ENCODE data around the gene SEPTIN2.
"Not testable (repeated sequence)": the region's sequence is repeated elsewhere in the genome, so short reads cannot be mapped to it uniquely, and the experiment has no call there.

The SEPTIN2 gene

DNA sequence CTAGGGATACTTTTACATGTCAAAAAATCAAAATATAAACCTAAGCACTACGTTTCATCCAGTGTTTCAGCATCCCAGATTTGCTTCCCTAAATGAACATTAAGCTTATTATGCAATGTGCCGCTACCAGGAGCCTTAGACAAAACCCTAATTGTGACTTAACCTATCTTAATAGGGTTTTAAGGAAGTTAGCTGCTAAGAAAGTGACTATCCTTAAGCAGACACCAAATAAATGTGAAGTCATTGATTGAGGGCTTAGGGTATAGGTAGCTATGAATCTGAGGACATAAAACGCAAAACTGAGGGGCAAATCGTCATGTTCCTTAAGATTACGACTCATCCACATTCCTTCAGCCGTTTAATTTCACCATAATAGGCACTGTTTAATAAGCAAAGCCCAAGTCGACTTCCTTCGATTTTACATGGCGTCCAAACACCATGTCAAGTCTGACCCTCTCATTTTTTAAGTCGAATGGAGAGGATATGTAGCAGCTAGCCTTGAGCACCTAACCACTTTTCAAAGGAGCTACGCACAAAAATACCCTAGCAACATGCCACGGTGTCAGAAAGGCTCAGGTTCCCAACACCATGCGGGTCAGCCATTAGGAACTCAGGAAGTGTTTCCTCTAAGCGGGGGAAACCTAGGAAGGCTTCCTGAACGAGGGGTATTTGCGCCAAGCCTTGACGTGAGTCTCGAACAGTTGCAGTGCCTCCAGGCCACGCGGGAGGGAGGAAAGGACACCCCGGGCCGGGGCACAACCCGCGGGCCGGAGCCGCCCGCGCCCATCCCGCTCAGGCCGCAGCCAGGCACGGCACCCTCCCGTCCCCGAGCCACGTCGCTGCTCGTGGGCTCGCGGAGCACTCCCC, 1.3 kb upstream of the SEPTIN2 start:
- no peak for DNase-seq (ENCODE audit: low read depth)

- DNase-seq (ENCODE audit: low read depth), result peak; percentile 92
Observed at GRCh38 chr2:241315093-241315878, 439 bp upstream of the SEPTIN2 start, which contains the start of gene HDLBP. HDLBP (minus strand) TSS chr2:241315672; CDS start chr2:241266869, 48,803 bp downstream.

GRCh38 chr2:241316825-241317224, 1.1 kb downstream of the SEPTIN2 start:
- no peak for DNase-seq (ENCODE audit: low read depth)

- DNase-seq (ENCODE audit: low read depth), result no peak
Observed at GRCh38 chr2:241317391-241317790, 1.7 kb downstream of the SEPTIN2 start.

DNA sequence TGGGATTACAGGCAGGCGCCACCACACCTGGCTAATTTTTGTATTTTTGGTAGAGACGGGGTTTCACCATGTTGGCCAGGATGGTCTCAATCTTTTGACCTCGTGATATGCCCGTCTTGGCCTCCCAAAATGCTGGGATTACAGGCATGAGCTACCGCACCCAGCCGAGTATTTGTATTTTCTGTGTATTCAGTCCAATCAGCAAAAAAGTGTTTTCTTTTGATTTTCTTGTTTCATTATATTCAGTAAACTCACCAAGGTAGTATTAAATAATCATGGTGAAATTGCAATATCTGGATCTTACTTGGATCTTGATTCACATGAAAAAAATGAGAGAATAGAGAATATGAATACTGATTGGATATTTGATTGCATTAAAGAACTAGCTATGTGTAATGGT, 3.1 kb downstream of the SEPTIN2 start:
- DNase-seq (ENCODE audit: low read depth), result not testable (repeated sequence)

GRCh38 chr2:241320394-241320793, 4.7 kb downstream of the SEPTIN2 start:
- DNase-seq (ENCODE audit: low read depth), result no peak

- no peak for DNase-seq (ENCODE audit: low read depth)
Observed at GRCh38 chr2:241321033-241321432, 5.3 kb downstream of the SEPTIN2 start.

DNA sequence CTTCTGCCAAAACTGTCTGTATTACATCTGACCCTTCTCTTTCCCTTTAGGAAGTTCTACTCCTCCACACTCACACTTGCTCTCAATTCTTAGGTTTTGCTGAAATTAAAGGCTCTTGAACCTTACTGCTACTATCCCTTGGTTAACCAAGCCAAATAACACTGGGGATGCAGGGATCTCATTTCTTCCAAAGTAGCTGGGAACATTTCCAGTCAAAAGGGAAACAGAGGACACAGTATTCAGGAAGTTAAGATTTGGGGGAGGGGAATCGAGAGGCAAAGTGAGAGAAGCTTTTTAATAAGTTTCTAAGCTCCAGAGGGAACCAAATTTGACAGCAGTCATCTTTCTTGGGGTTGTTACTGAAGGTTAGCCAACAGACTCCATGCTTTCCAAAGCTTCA, 6.2 kb downstream of the SEPTIN2 start:
- DNase-seq (ENCODE audit: low read depth), result no peak

DNA sequence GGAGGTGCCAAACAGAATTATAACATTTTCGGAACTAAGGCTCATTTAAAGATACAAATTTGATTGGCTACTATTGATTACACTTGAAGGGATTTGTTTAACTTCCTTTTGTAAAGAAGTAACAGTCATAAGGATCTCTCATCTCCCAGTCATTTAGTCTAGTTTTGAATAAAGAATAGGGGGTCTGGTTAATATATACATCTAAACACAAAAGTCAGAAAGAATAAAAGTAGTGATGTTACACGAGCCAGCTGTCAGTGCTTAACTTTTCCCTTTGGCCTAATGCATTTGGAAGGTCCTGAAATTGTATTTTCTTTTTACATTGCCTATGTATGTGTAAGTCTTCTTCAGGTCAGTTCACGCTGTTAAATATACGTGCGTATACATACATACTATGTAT, 8.1 kb downstream of the SEPTIN2 start:
- no peak for DNase-seq (ENCODE audit: low read depth)

DNA sequence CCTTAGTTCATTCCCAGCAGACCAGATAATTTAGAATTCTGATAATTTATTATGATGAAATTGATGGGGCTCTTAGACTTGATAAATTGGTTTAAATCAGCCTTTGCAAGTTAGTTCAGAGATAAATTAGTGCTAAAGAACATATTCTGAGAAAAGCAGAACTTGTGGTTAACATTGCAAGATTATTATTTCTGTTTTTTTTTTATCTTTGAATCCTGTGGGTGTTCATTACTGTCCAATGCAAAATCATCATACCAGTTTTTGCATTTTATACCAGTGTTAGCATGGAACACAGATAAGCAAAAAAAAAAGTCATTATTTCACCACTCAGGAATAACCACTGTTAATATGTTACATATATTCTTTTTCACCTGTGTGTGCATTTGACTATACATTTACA, 9.1 kb downstream of the SEPTIN2 start:
- DNase-seq (ENCODE audit: low read depth), result no peak

DNA sequence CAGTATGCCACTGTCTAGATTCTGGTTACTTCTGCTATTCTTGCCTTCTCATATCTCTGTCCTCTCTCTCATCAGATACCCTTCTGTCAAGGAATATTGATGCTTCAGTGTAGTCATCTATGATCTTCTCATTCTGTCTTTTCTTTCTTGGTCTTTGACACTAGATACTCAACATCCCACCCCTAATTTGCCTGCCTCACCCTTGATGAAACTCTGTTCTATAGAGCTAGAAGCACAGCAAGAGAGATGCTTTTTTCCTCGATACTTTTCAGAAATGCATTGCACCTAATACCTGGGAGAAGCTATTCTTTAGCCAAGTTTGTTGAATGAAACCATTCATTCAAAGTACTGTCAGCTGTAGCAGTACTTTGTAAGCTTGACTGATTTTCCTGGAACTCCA, 9.5 kb downstream of the SEPTIN2 start:
- no peak for DNase-seq (ENCODE audit: low read depth)

DNA sequence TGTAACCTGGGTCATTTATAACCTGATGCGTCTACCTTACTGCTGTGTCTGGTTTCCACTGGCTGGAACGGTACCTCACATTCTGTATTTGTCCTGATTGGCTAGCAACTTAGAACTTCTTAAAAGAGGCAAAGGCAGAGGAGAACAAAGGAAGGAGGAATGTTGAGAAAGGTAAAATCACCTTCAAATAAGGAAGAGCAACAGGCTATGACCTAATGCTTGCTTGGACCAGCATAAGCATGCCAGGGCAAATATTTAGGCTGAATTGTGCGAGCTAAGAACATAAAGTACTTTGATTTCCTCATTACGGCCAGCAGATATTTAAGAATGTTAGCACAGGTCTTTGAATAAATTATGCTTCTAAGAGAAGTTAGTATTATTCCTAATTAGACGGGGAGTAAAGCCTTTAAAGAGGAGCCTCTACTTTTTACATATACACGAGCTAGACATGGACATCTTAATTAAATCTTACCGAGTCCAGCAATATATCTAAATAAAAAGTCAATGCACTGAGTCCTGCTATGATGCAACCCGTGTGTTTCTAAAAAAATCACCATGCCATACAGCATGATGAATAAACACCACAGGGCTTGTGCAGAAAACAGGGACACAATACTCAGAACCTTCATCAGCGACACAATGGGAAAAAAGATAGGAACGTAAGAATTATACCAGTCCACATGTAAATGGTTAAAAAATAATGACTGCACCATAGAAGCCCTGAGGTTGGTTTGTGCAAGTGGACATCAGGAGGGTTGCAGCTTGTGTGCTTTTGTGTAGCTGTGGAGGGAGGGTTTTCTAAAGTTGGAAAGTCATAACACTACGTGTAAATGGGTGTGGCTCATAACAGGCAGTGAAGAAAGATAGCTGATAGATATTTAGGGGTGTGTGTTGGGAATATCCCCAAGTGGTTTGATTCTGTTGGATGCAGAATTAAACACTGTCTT, 14.2 kb downstream of the SEPTIN2 start:
- DNase-seq (ENCODE audit: low read depth), result no peak

DNA sequence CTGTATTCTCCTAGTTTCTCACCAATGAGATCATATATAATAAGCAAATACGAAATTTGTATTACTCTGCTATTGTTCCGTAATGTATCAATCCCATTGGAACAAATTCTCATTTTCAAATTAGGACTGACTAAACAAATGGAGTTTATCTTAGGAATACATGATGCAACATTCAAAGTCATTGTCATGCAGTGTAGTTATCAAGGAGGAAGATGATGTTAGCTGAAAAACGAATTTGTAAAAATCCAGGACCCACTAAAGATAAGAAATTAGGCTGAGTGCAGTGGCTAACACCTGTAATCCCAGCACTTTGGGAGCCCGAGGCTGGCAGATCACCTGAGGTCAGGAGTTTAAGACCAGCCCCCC, 14.9 kb downstream of the SEPTIN2 start:
- no peak for DNase-seq (ENCODE audit: low read depth)

DNA sequence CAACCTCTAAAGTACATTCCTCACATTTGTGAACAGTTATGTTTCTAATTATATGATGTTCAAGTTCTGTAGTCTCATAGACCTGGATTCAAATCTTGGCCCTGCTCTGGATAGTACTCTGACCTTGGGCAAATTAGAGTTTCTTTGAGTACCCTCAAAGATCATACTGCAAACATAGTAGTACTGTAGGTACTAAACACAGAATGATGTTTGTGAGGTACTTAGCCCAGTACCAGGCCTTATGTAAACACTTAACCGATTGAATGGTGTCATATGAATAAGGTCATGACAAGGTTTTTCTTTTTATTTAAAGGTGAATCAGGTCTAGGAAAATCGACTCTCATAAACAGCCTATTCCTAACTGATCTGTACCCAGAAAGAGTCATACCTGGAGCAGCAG, 19.1 kb downstream of the SEPTIN2 start:
- no peak for DNase-seq (ENCODE audit: low read depth)

- no peak for DNase-seq (ENCODE audit: low read depth)
Observed at GRCh38 chr2:241339839-241340630, 24.3 kb downstream of the SEPTIN2 start.

DNA sequence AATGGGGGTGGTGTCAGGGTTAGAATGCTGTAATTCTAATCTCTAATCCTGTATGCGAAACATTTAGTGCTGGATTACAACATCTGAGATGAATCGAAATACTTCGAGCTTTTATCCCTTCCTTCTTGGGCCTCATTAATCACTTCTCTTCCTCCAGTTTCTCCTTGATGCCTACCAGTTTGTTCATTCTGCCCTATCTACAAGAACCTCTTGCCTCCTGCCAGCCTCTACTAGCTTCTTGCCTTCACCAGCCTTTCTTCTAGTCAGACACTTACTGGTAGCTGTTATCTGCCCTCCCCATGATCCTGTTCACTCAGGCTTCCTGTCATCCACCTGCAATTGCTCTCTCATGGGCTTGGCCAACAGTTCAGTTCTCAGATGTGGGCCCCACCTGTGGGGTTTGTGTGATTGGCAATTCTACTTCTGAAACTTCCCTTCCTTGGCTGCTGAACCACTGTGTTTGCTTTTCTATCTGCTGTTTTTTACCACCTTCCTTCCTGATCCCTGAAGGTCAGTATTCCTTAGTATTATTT, 25.0 kb downstream of the SEPTIN2 start:
- DNase-seq (ENCODE audit: low read depth), result no peak

- DNase-seq (ENCODE audit: low read depth), result no peak
Observed at GRCh38 chr2:241344925-241345651, 29.4 kb downstream of the SEPTIN2 start.

DNA sequence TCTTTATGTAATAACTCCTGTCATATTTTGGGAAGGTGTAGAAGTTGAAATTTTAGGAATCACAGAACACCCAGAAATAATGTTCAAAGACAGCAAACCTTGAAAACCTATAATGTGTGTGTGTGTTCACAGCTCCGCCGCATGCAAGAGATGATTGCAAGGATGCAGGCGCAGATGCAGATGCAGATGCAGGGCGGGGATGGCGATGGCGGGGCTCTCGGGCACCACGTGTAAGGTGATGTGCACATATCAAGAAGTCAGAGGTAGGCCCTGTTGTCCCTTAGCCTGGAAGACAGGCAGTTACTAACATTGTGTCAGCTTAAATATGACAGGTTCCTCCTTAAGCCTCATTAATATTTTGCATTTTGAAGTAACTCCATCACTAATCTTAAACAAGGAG, 34.2 kb downstream of the SEPTIN2 start:
- DNase-seq (ENCODE audit: low read depth), result no peak

- DNase-seq (ENCODE audit: low read depth), result no peak
Observed at GRCh38 chr2:241350530-241350877, 34.8 kb downstream of the SEPTIN2 start.

- no peak for DNase-seq (ENCODE audit: low read depth)
Observed at GRCh38 chr2:241350878-241351639, 35.3 kb downstream of the SEPTIN2 start.

Data from non-pigmented ciliary epithelial cell (primary cell).